Measurements from ENCODE around the gene MTMR1.

GRCh38 chrX:150651906-150652305, 41.3 kb upstream of the MTMR1 start:
- TF ChIP-seq CTCF (IDR thresholded peaks at IDR 0.05; ENCODE audit: insufficient read depth, low read length, poor library complexity, severe bottlenecking) (no peak), EZH2phosphoT487 (conservative IDR thresholded peaks at IDR 0.05; ENCODE audit: low read length) (no peak)
